OCI-LY7 (cell line): ENCODE measurements around the gene ELL2.

Source experiments
- EZH2phosphoT487 ChIP-seq: fragments of 200-600 bp; sonication (generic); IDR thresholded peaks from 2 replicates; pipeline ENCODE4 v1.6.1; 2018; ENCODE audit warnings: low read depth, borderline replicate concordance, mild to moderate bottlenecking, mixed run types, antibody characterized with exemption, low read length, moderate library complexity, mixed read lengths
- TF ChIP-seq, protein P1 (sequence below): fragments of 200-600 bp; sonication (generic); conservative IDR thresholded peaks from 2 replicates; pipeline ENCODE4 v1.5.1; 2014; ENCODE audit warnings: mild to moderate bottlenecking, antibody characterized with exemption, low read length, moderate library complexity, mixed read lengths

DNA sequence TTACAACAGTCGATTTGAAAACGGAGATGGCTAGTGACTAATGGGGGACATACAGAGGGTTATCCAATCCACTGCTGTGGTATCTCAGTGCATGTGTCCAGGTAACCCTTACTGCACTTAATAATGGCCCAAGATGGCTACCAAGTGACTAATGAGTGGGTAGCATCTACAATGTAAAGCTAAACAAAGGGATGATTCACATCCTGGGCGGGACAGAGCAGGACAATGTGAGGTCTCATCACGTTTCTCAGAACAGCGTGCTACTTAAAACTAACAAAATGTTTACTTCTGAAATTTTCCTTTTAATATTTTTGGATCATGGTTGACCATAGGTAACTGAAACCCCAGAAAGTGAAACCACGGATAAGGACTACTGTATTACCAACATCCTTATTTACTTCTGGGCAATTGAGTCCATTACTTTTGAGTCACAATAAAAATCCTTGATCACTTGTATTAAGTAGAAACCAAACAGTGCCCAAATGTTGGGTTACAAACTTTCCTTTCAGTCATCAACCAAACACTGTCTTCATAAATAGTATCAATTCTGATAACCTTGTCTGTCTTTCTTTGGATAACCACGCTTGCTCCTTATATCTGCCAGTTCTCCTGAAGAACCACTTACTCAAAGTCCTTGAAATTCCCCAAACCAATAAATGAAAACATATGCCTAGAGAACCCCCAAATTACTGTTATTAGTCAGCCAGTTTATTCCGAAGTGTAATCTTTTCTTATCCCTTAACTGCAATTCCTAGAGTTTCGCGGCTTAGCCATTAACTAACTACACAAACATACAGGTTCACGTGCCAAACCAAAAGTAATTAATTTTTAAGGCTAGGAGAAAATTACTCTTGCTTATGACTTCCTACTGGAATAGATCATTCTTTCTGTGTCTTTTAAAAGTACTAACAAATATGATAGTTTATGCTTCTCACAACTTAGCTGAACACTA lies 59.7 kb downstream of the ELL2 start:
- no peak for TF ChIP-seq EZH2phosphoT487
- TF ChIP-seq, protein P1, sequence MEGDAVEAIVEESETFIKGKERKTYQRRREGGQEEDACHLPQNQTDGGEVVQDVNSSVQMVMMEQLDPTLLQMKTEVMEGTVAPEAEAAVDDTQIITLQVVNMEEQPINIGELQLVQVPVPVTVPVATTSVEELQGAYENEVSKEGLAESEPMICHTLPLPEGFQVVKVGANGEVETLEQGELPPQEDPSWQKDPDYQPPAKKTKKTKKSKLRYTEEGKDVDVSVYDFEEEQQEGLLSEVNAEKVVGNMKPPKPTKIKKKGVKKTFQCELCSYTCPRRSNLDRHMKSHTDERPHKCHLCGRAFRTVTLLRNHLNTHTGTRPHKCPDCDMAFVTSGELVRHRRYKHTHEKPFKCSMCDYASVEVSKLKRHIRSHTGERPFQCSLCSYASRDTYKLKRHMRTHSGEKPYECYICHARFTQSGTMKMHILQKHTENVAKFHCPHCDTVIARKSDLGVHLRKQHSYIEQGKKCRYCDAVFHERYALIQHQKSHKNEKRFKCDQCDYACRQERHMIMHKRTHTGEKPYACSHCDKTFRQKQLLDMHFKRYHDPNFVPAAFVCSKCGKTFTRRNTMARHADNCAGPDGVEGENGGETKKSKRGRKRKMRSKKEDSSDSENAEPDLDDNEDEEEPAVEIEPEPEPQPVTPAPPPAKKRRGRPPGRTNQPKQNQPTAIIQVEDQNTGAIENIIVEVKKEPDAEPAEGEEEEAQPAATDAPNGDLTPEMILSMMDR: no peak
